T47D (cell line): ENCODE results near the gene CLUH.

Experiments
- DNase-seq, 2 experiments: peaks; one replicate each; pipeline versions ENCODE4 v3.0.0 to v3.0.0-alpha.2; 2011 to 2012; ENCODE audit warnings: low read depth in 1 of 2, low spot score in 1 of 2
- JUND ChIP-seq: IDR thresholded peaks from 2 replicates; pipeline ENCODE4 v1.6.1; 2012; ENCODE audit warnings: low read depth
- in situ Hi-C: cut with HindIII; loops from 2 replicates; pipeline ENCODE4 v1.10.0; 2016; ENCODE audit warnings: low sequenced_read_pairs, low pct_unique_long_range_greater_than_20kb

The CLUH gene

GRCh38 chr17:2712300-2713043 lies 908 bp upstream of the CLUH start:
- TF ChIP-seq JUND = no peak
- in situ Hi-C loops = no loop called here
- no peak for DNase-seq

GRCh38 chr17:2710803-2711607 lies 559 bp downstream of the CLUH start:
- DNase-seq = peak in 1 of 2 experiments; percentile 30
- no peak for TF ChIP-seq JUND
- in situ Hi-C loops = no loop called here

- DNase-seq = no peak
- no peak for TF ChIP-seq JUND
- in situ Hi-C loops = no loop called here
Measured at GRCh38 chr17:2710071-2710802, 1.3 kb downstream of the CLUH start.

- in situ Hi-C loops = no loop called here
- DNase-seq = peak; percentile 87
- no peak for TF ChIP-seq JUND
Measured at GRCh38 chr17:2709183-2709661, 2.3 kb downstream of the CLUH start.

GRCh38 chr17:2708585-2709182 lies 2.9 kb downstream of the CLUH start:
- no peak for DNase-seq
- TF ChIP-seq JUND = no peak
- in situ Hi-C loops = no loop called here

- DNase-seq = peak; percentile 33 to 44
- in situ Hi-C loops = no loop called here
- no peak for TF ChIP-seq JUND
Measured at GRCh38 chr17:2707721-2708584, 3.6 kb downstream of the CLUH start.

- in situ Hi-C loops = no loop called here
- no peak for TF ChIP-seq JUND
- no peak for DNase-seq
Measured at GRCh38 chr17:2706911-2707510, 4.6 kb downstream of the CLUH start.

- TF ChIP-seq JUND = no peak
- in situ Hi-C loops = no loop called here
- DNase-seq = no peak
Measured at GRCh38 chr17:2705888-2706795, 5.4 kb downstream of the CLUH start.

- TF ChIP-seq JUND = no peak
- in situ Hi-C loops = no loop called here
- no peak for DNase-seq
Measured at GRCh38 chr17:2705263-2705662, 6.3 kb downstream of the CLUH start.

GRCh38 chr17:2704890-2705248 lies 6.7 kb downstream of the CLUH start:
- TF ChIP-seq JUND = no peak
- in situ Hi-C loops = no loop called here
- DNase-seq = no peak
